Measurements from ENCODE around the gene GLT6D1.

The GLT6D1 gene

DNA sequence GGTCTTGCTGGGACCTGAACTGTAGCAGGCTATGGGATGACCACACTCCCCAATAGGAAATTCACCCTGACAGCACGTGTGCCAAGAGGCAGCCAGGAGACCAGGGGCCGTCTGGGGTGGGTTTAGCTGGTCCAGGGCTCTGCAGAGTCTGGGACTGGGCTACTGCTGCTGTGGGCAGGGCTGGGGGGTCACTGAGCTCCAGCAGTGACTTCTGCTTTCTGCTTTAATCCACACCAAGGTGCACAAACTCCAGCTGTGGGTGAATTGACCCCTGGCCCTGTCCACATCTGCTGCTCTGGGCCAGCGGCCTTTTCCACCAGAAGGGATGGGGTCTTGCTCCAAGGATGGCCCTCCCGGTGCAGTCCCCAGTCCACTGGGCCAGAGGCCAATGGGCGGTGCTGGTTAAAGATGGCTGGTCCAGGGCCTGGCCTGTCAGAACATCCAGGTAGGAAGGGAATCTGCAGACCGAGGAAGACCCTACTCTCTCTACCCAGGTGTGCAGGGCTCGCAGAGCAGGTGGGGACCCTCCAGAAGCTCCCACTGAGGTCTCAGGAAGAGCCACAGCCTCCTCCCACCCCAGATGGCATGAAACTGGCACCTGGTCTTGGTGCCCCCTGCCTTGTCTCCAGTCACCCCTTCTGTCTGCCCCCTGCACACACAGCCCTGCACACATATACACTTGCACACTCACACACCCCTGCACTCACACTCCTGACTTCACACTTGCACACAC is 28.0 kb downstream of the GLT6D1 start:
- TF ChIP-seq CTCF (IDR thresholded peaks at IDR 0.05; ENCODE audit: insufficient read depth, low read length, poor library complexity, severe bottlenecking), result no peak
- no peaks in the 10 kb centered on the region; the same call in 1 of the 2 replicates for H3K27me3 ChIP-seq (replicated peaks; ENCODE audit: control insufficient read depth, insufficient read depth, low read length)
- no peak for DNase-seq (ENCODE audit: extremely low read depth, insufficient read length)
- no peak overlapping the region for H3K4me3 ChIP-seq (replicated peaks; ENCODE audit: low read depth, low read length)
- H3K36me3 ChIP-seq (ENCODE audit: control insufficient read depth, insufficient read depth, low read length), result no peaks in the 10 kb centered on the region

DNA sequence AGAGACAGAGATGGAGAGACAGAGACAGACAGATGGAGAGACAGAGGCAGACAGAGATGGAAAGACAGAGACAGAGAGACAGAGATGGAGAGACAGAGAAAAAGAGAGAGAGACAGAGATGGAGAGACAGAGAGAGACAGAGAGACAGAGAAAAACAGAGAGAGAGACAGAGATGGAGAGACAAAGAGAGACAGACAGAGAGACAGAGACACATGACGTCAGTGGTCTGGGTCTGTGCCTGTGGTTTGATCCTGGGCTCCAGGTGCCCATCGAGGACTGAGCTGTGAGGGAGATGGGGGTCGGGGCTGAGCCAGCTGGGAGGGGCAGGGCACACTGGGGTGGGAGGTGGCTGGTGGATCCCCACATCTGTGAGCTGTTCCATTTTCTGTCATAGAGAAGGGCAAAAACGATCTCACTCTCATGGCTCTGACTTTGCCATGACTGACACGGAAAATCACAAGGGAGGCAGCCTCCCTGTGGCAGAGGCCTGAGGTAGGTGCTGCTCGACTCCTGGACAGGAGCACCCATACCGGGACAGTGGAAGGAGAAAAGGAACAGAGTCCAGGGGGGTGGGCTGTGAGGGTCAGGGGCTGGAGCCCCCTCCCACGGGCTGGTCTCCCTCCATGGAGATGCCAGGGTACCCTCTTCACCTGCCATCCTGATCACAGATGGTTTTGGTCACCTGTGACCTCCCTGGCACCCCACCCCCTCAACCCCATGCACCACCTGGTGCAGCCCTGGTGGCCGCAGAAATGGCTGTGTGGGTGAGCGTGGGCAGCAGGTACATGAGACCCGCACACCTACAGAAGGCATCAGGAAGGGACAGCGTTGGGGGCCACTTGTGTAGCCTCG is 28.8 kb downstream of the GLT6D1 start:
- DNase-seq (ENCODE audit: extremely low read depth, insufficient read length), result no peak
- H3K36me3 ChIP-seq (ENCODE audit: control insufficient read depth, insufficient read depth, low read length), result no peaks in the 10 kb centered on the region
- H3K4me3 ChIP-seq (replicated peaks; ENCODE audit: low read depth, low read length), result no peak overlapping the region
- no peaks in the 10 kb centered on the region; the same call in 1 of the 2 replicates for H3K27me3 ChIP-seq (replicated peaks; ENCODE audit: control insufficient read depth, insufficient read depth, low read length)
- TF ChIP-seq CTCF (IDR thresholded peaks at IDR 0.05; ENCODE audit: insufficient read depth, low read length, poor library complexity, severe bottlenecking), result no peak

GRCh38 chr9:135609366-135609955 is 29.9 kb downstream of the GLT6D1 start:
- Histone ChIP-seq H3K27me3 (replicated peaks; ENCODE audit: control insufficient read depth, insufficient read depth, low read length) (no peaks in the 10 kb centered on the region; the same call in 1 of the 2 replicates), H3K4me3 (replicated peaks; ENCODE audit: low read depth, low read length) (no peak overlapping the region), H3K36me3 (ENCODE audit: control insufficient read depth, insufficient read depth, low read length) (no peaks in the 10 kb centered on the region)
- DNase-seq (ENCODE audit: extremely low read depth, insufficient read length), result no peak
- TF ChIP-seq CTCF (IDR thresholded peaks at IDR 0.05; ENCODE audit: insufficient read depth, low read length, poor library complexity, severe bottlenecking), result no peak

DNA sequence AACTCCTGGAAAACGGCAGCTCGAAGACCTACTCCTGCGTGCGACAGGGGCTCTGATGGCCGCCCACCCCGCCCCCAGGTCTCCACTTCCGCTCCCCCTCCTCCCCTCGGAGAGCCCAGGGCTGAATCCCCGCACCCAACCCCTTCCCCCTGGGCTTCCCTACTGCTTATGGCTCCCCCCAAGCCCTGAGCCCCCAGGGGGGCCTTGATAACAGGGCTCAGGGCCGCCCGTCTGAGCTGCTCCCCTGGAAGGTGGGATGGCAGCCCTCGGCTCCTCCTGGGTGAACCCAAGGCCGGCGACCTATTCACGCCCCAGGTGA is 30.4 kb downstream of the GLT6D1 start:
- H3K36me3 ChIP-seq (ENCODE audit: control insufficient read depth, insufficient read depth, low read length), result no peaks in the 10 kb centered on the region
- H3K4me3 ChIP-seq (replicated peaks; ENCODE audit: low read depth, low read length), result no peak overlapping the region
- no peaks in the 10 kb centered on the region; the same call in 1 of the 2 replicates for H3K27me3 ChIP-seq (replicated peaks; ENCODE audit: control insufficient read depth, insufficient read depth, low read length)
- no peak for TF ChIP-seq CTCF (IDR thresholded peaks at IDR 0.05; ENCODE audit: insufficient read depth, low read length, poor library complexity, severe bottlenecking)
- DNase-seq (ENCODE audit: extremely low read depth, insufficient read length), result no peak

DNA sequence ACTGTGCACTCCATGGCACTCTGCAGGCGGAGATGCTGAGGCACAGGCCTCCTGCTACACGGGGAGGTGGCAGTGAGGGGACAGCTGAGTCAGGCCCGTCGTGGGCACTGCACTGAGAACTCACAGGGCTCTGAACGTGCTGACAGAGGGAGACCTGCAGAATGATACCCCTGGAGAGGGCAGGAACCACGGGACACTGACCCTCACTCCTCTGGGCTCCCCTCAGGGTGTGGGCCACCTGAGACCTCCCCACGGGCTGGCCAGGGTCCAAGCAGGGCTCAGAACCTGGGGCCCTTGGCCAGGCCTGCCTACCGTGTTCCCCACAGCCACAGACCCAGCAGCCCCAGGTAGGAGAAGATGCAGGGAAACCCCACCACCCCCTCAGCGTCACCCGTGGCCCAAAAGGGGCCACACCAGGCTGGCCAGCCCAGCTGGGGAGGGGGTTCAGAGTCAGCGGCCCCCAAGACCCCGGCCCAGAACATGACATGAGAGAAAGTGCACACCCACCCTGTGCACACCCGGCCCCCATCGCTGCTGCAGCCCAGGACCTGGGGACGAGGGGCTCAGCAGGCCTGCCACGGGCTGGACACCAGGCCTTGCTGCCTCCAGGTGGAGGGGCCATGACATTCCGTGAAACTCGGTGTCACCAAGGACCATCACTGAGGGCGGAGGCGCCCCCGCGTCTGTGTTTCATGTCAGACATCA is 30.9 kb downstream of the GLT6D1 start:
- Histone ChIP-seq H3K36me3 (ENCODE audit: control insufficient read depth, insufficient read depth, low read length) (no peaks in the 10 kb centered on the region), H3K27me3 (replicated peaks; ENCODE audit: control insufficient read depth, insufficient read depth, low read length) (no peaks in the 10 kb centered on the region; the same call in 1 of the 2 replicates), H3K4me3 (replicated peaks; ENCODE audit: low read depth, low read length) (no peak overlapping the region)
- DNase-seq (ENCODE audit: extremely low read depth, insufficient read length), result no peak
- no peak for TF ChIP-seq CTCF (IDR thresholded peaks at IDR 0.05; ENCODE audit: insufficient read depth, low read length, poor library complexity, severe bottlenecking)

Measured in GM06990 (cell line).